Measurements from ENCODE around the gene RBBP8.
"Not testable (repeated sequence)": the region's sequence is repeated elsewhere in the genome, so short reads cannot be mapped to it uniquely, and the experiment has no call there.

Gene RBBP8

GRCh38 chr18:22934789-22935188, 1.7 kb downstream of the RBBP8 start:
- no peak for FAIRE-seq
- TF ChIP-seq POLR2A (IDR thresholded peaks at IDR 0.05; ENCODE audit: low read depth, low read length) (no peak), TAF1 (IDR thresholded peaks at IDR 0.05; ENCODE audit: low read depth, low read length) (no peak), POLR2AphosphoS5 (IDR thresholded peaks at IDR 0.05; ENCODE audit: low read depth, low read length) (no peak), PAX5 (IDR thresholded peaks at IDR 0.05; ENCODE audit: insufficient read depth, low read length, severe bottlenecking) (no peak), SPI1 (IDR thresholded peaks at IDR 0.05; ENCODE audit: low read depth, low read length) (no peak), POU2F2 (IDR thresholded peaks at IDR 0.05; ENCODE audit: low read depth, low read length) (no peak)
- DNase-seq (ENCODE audit: insufficient read length, low spot score) = no peak

- FAIRE-seq (no peak), DNase-seq (ENCODE audit: insufficient read length, low spot score) (no peak)
- no peak for TF ChIP-seq POU2F2 (IDR thresholded peaks at IDR 0.05; ENCODE audit: low read depth, low read length)
- no peak for TF ChIP-seq PAX5 (IDR thresholded peaks at IDR 0.05; ENCODE audit: insufficient read depth, low read length, severe bottlenecking)
- TF ChIP-seq POLR2A (IDR thresholded peaks at IDR 0.05; ENCODE audit: low read depth, low read length) = no peak
- no peak for TF ChIP-seq TAF1 (IDR thresholded peaks at IDR 0.05; ENCODE audit: low read depth, low read length)
- no peak for TF ChIP-seq SPI1 (IDR thresholded peaks at IDR 0.05; ENCODE audit: low read depth, low read length)
- no peak for TF ChIP-seq POLR2AphosphoS5 (IDR thresholded peaks at IDR 0.05; ENCODE audit: low read depth, low read length)
Measured at GRCh38 chr18:22935431-22935830, 2.3 kb downstream of the RBBP8 start.

GRCh38 chr18:22936515-22936914, 3.4 kb downstream of the RBBP8 start:
- no peak for FAIRE-seq
- DNase-seq (ENCODE audit: insufficient read length, low spot score) = no peak
- TF ChIP-seq POU2F2 (IDR thresholded peaks at IDR 0.05; ENCODE audit: low read depth, low read length) (no peak), PAX5 (IDR thresholded peaks at IDR 0.05; ENCODE audit: insufficient read depth, low read length, severe bottlenecking) (no peak), TAF1 (IDR thresholded peaks at IDR 0.05; ENCODE audit: low read depth, low read length) (no peak), POLR2AphosphoS5 (IDR thresholded peaks at IDR 0.05; ENCODE audit: low read depth, low read length) (no peak), POLR2A (IDR thresholded peaks at IDR 0.05; ENCODE audit: low read depth, low read length) (no peak), SPI1 (IDR thresholded peaks at IDR 0.05; ENCODE audit: low read depth, low read length) (no peak)

- no peak for TF ChIP-seq PAX5 (IDR thresholded peaks at IDR 0.05; ENCODE audit: insufficient read depth, low read length, severe bottlenecking)
- no peak for TF ChIP-seq POLR2AphosphoS5 (IDR thresholded peaks at IDR 0.05; ENCODE audit: low read depth, low read length)
- no peak for TF ChIP-seq POLR2A (IDR thresholded peaks at IDR 0.05; ENCODE audit: low read depth, low read length)
- TF ChIP-seq SPI1 (IDR thresholded peaks at IDR 0.05; ENCODE audit: low read depth, low read length) = no peak
- TF ChIP-seq POU2F2 (IDR thresholded peaks at IDR 0.05; ENCODE audit: low read depth, low read length) = no peak
- no peak for FAIRE-seq
- no peak for DNase-seq (ENCODE audit: insufficient read length, low spot score)
Measured at GRCh38 chr18:22939649-22940048, 6.5 kb downstream of the RBBP8 start.

- FAIRE-seq (peak; percentile 23), DNase-seq (ENCODE audit: insufficient read length, low spot score) (no peak)
Measured at GRCh38 chr18:22943847-22944246, 10.7 kb downstream of the RBBP8 start.

GRCh38 chr18:22946217-22946616, 13.1 kb downstream of the RBBP8 start:
- no peak for FAIRE-seq
- TF ChIP-seq POLR2AphosphoS5 (IDR thresholded peaks at IDR 0.05; ENCODE audit: low read depth, low read length) (no peak), SPI1 (IDR thresholded peaks at IDR 0.05; ENCODE audit: low read depth, low read length) (no peak), POU2F2 (IDR thresholded peaks at IDR 0.05; ENCODE audit: low read depth, low read length) (no peak), POLR2A (IDR thresholded peaks at IDR 0.05; ENCODE audit: low read depth, low read length) (no peak), TAF1 (IDR thresholded peaks at IDR 0.05; ENCODE audit: low read depth, low read length) (no peak), PAX5 (IDR thresholded peaks at IDR 0.05; ENCODE audit: insufficient read depth, low read length, severe bottlenecking) (no peak)
- DNase-seq (ENCODE audit: insufficient read length, low spot score) = no peak

More at GRCh38 chr18:22943847-22944246, 10.7 kb downstream of the RBBP8 start:
- TF ChIP-seq POLR2AphosphoS5 (IDR thresholded peaks at IDR 0.05; ENCODE audit: low read depth, low read length) (no peak), SPI1 (IDR thresholded peaks at IDR 0.05; ENCODE audit: low read depth, low read length) (no peak), POLR2A (IDR thresholded peaks at IDR 0.05; ENCODE audit: low read depth, low read length) (no peak), PAX5 (IDR thresholded peaks at IDR 0.05; ENCODE audit: insufficient read depth, low read length, severe bottlenecking) (no peak), POU2F2 (IDR thresholded peaks at IDR 0.05; ENCODE audit: low read depth, low read length) (no peak), TAF1 (IDR thresholded peaks at IDR 0.05; ENCODE audit: low read depth, low read length) (no peak)

- no peak for TF ChIP-seq POLR2AphosphoS5 (IDR thresholded peaks at IDR 0.05; ENCODE audit: low read depth, low read length)
- no peak for DNase-seq (ENCODE audit: insufficient read length, low spot score)
- FAIRE-seq = no peak
Measured at GRCh38 chr18:22946846-22947245, 13.7 kb downstream of the RBBP8 start.

- no peak for DNase-seq (ENCODE audit: insufficient read length, low spot score)
- TF ChIP-seq SPI1 (IDR thresholded peaks at IDR 0.05; ENCODE audit: low read depth, low read length) (peak; percentile 60), TAF1 (IDR thresholded peaks at IDR 0.05; ENCODE audit: low read depth, low read length) (no peak)
- FAIRE-seq = no peak
Measured at GRCh38 chr18:22951823-22952222, 18.7 kb downstream of the RBBP8 start.

GRCh38 chr18:22952525-22952924, 19.4 kb downstream of the RBBP8 start:
- FAIRE-seq (no peak), DNase-seq (ENCODE audit: insufficient read length, low spot score) (no peak)
- TF ChIP-seq PAX5 (IDR thresholded peaks at IDR 0.05; ENCODE audit: insufficient read depth, low read length, severe bottlenecking) (no peak), POU2F2 (IDR thresholded peaks at IDR 0.05; ENCODE audit: low read depth, low read length) (no peak), POLR2A (IDR thresholded peaks at IDR 0.05; ENCODE audit: low read depth, low read length) (no peak), SPI1 (IDR thresholded peaks at IDR 0.05; ENCODE audit: low read depth, low read length) (no peak), TAF1 (IDR thresholded peaks at IDR 0.05; ENCODE audit: low read depth, low read length) (no peak), POLR2AphosphoS5 (IDR thresholded peaks at IDR 0.05; ENCODE audit: low read depth, low read length) (no peak)

GRCh38 chr18:22953982-22954381, 20.9 kb downstream of the RBBP8 start:
- not testable (repeated sequence) for DNase-seq (ENCODE audit: insufficient read length, low spot score); FAIRE-seq

- no peak for FAIRE-seq
- TF ChIP-seq TAF1 (IDR thresholded peaks at IDR 0.05; ENCODE audit: low read depth, low read length) (no peak), POLR2AphosphoS5 (IDR thresholded peaks at IDR 0.05; ENCODE audit: low read depth, low read length) (no peak), PAX5 (IDR thresholded peaks at IDR 0.05; ENCODE audit: insufficient read depth, low read length, severe bottlenecking) (no peak), POLR2A (IDR thresholded peaks at IDR 0.05; ENCODE audit: low read depth, low read length) (no peak), SPI1 (IDR thresholded peaks at IDR 0.05; ENCODE audit: low read depth, low read length) (no peak), POU2F2 (IDR thresholded peaks at IDR 0.05; ENCODE audit: low read depth, low read length) (no peak)
Measured at GRCh38 chr18:22956226-22956625, 23.1 kb downstream of the RBBP8 start.

More at GRCh38 chr18:22956226-22956625, 23.1 kb downstream of the RBBP8 start:
- no peak for DNase-seq (ENCODE audit: insufficient read length, low spot score)
